HUES6 (cell line): ENCODE results near the gene MLLT1.

ENCODE experiments used
- H3K27ac ChIP-seq: 2 replicates; pipeline ENCODE4 v1.7.0; 2013; ENCODE audit warnings: low read depth, mild to moderate bottlenecking, low read length, inconsistent platforms
- H3K27me3 ChIP-seq: 2 replicates; pipeline ENCODE4 v1.6.1; 2013; ENCODE audit warnings: low read length; ENCODE audit not compliant: control insufficient read depth, insufficient read depth
- H3K36me3 ChIP-seq: 2 replicates; pipeline ENCODE4 v1.6.1; 2013; ENCODE audit warnings: low read length; ENCODE audit not compliant: control insufficient read depth, insufficient read depth
- H3K4me1 ChIP-seq: 2 replicates; pipeline ENCODE4 v1.6.1; 2013; ENCODE audit warnings: low read length; ENCODE audit not compliant: control insufficient read depth, insufficient read depth
- H3K4me3 ChIP-seq: 2 replicates; pipeline ENCODE4 v1.5.1; 2013; ENCODE audit warnings: low read depth, low read length
- H3K9ac ChIP-seq: one replicate; pipeline ENCODE4 v1.6.1; 2013; ENCODE audit warnings: mild to moderate bottlenecking, low read length
- H3K9me3 ChIP-seq: 2 replicates; pipeline ENCODE4 v1.6.1; 2013; ENCODE audit warnings: low read depth, low read length; ENCODE audit not compliant: control insufficient read depth, insufficient read depth

The MLLT1 gene

DNA sequence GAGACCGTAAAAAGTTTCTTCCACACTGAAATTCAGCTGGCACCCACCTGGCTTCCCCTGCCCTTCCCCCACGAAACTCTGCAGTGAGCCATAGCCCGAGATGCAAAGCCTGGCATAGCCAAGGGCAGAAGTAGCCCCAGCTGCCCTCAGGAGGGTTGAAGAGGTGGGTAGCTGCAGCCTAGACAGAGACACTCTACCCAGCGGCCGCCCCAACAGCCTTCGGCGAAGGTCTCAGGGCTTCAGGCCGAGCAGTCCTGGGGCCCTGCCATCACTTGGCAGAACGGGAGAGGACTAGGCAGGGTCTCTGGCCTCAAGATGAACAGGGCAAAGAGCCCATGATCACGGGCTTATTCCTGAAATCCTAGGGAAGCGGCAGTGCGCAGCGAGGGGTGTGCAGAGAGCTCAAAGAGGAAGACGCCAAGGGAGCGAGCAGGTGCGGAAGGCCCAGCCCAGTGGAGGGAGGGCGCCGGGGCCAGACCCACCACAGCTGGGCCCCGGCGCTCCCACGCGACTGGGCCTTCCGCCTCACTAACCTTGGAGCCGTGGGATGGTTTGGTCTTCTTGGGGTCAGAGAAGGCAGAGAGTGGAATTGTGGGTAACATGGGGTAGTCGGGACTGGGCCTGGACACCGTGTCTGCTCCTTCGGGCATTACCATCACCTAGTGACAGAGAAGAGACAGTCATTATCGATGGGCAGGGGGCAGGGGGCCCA is 53.2 kb downstream of the MLLT1 start:
- H3K36me3 ChIP-seq, result peaks cover 62% of the 10 kb centered on the region
- peaks cover 14% of the 10 kb centered on the region; the same call in 1 of the 2 replicates for H3K4me1 ChIP-seq
- H3K27ac ChIP-seq, result no peak overlapping the region
- no peaks in the 10 kb centered on the region for H3K27me3 ChIP-seq
- no peaks in the 10 kb centered on the region for H3K9me3 ChIP-seq
- no peak overlapping the region for H3K9ac ChIP-seq
- H3K4me3 ChIP-seq, result no peak overlapping the region

DNA sequence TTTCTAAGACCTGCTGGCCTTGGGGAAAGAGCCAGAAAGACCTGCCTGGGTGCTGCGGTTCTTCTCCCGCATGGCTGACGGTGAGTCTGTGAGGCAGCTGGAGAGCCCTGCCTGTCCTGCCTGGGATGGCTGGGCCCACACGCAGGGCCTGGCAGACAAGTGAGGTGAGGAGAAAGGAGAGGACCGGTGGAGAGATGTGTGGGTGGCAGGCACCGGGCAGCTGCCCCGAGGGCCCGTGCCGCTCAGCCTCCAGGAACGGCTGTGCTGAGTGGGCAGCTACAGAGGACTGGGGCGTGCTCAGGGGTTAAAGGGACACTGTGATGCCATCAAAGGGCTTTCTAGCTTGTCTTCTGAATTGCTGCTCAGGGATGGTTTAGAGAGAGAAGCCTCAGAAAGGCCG is 53.8 kb downstream of the MLLT1 start:
- peaks cover 68% of the 10 kb centered on the region for H3K36me3 ChIP-seq

DNA sequence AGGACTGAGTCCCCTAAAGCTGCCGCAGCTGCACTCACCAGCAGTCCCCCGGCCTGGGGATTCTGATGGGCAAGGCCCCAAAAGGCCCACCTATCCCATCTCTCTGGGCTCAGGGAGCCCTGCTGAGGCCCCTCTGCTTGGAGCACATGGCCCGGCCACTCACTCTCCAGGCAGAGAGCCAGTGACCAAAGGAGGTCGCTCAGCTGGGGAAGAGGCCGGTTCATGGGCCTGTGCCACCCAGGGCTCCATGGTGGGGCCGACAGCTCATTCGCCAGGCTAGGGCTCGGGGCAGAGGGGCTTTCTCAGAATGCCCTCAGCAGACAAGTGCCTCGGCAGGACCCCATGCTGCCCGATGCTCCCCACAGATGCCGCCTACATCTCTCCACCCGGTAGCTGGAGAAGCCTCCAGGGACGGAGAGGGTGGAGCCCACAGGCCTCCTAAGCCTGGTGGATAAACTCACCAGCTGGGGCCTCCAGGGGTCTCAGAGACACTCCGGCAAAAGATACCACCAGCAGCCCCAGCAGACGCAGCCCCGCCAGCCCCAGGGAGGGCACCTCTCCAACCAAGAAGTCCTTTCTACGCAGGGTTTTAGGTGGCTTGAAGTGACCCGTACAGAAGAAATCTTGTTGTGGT is 54.4 kb downstream of the MLLT1 start:
- no peaks in the 10 kb centered on the region for H3K9me3 ChIP-seq
- peaks cover 68% of the 10 kb centered on the region for H3K36me3 ChIP-seq
- no peaks in the 10 kb centered on the region for H3K27me3 ChIP-seq
- no peak overlapping the region for H3K9ac ChIP-seq
- peaks cover 14% of the 10 kb centered on the region; the same call in 1 of the 2 replicates for H3K4me1 ChIP-seq
- no peak overlapping the region for H3K27ac ChIP-seq
- no peak overlapping the region for H3K4me3 ChIP-seq

More for the DNA sequence above, 53.8 kb downstream of the MLLT1 start:
- Histone ChIP-seq H3K9ac (no peak overlapping the region), H3K27ac (no peak overlapping the region), H3K4me3 (no peak overlapping the region), H3K27me3 (no peaks in the 10 kb centered on the region), H3K4me1 (peaks cover 14% of the 10 kb centered on the region; the same call in 1 of the 2 replicates), H3K9me3 (no peaks in the 10 kb centered on the region)

DNA sequence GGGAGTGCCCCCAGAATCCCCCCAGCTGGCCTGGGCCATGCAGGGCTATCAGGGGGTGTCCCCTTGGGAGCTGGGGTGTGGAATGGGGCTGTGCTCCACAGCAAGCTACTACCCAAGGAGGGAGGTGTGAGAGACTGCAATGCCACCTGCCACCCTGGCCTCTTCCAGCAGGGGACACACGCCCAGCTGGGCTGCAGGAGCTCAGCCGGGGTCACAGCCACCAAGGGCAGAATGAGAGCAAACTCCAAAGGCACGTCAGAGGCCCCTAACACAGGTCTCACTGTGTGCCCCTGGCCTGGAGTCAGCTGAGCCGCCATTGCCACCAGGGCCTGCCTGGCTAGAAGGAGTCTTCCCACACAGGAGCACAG is 55.5 kb downstream of the MLLT1 start:
- Histone ChIP-seq H3K9me3 (no peaks in the 10 kb centered on the region), H3K4me3 (no peak overlapping the region)

GRCh38 chr19:6223461-6224307 is 56.1 kb downstream of the MLLT1 start:
- no peak overlapping the region for H3K9ac ChIP-seq
- H3K4me1 ChIP-seq, result peaks cover 8% of the 10 kb centered on the region; the same call in 1 of the 2 replicates
- H3K9me3 ChIP-seq, result no peaks in the 10 kb centered on the region
- no peaks in the 10 kb centered on the region for H3K27me3 ChIP-seq
- H3K27ac ChIP-seq, result no peak overlapping the region
- H3K36me3 ChIP-seq, result peaks cover 60% of the 10 kb centered on the region
- no peak overlapping the region for H3K4me3 ChIP-seq

More for the DNA sequence above, 55.5 kb downstream of the MLLT1 start:
- H3K27me3 ChIP-seq, result no peaks in the 10 kb centered on the region
- peaks cover 64% of the 10 kb centered on the region for H3K36me3 ChIP-seq
- H3K27ac ChIP-seq, result no peak overlapping the region
- H3K9ac ChIP-seq, result no peak overlapping the region
- peaks cover 14% of the 10 kb centered on the region; the same call in 1 of the 2 replicates for H3K4me1 ChIP-seq

DNA sequence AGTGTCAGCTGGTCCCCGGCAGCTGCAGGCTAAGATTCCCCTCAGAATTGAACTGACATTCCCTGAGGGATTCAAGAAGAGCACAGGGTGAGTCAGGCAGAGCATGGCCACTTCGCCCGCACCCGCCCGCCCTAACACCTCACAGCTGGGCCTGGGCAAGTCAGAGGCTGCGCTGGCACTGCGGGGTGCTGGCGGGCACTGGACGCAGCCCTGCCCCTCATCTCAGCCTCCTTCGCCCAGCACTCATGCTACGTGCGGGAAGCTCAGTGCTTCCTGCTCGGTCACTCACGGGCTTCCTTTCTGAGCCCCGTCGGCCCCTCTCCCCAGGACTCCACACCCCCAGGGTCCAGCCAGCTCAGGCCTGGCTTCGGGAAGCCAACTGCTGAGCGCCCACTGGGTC is 56.9 kb downstream of the MLLT1 start:
- Histone ChIP-seq H3K27ac (no peak overlapping the region), H3K9ac (no peak overlapping the region), H3K9me3 (no peaks in the 10 kb centered on the region), H3K36me3 (peaks cover 59% of the 10 kb centered on the region), H3K4me3 (no peak overlapping the region), H3K4me1 (peaks cover 4% of the 10 kb centered on the region; the same call in 1 of the 2 replicates), H3K27me3 (no peaks in the 10 kb centered on the region)

DNA sequence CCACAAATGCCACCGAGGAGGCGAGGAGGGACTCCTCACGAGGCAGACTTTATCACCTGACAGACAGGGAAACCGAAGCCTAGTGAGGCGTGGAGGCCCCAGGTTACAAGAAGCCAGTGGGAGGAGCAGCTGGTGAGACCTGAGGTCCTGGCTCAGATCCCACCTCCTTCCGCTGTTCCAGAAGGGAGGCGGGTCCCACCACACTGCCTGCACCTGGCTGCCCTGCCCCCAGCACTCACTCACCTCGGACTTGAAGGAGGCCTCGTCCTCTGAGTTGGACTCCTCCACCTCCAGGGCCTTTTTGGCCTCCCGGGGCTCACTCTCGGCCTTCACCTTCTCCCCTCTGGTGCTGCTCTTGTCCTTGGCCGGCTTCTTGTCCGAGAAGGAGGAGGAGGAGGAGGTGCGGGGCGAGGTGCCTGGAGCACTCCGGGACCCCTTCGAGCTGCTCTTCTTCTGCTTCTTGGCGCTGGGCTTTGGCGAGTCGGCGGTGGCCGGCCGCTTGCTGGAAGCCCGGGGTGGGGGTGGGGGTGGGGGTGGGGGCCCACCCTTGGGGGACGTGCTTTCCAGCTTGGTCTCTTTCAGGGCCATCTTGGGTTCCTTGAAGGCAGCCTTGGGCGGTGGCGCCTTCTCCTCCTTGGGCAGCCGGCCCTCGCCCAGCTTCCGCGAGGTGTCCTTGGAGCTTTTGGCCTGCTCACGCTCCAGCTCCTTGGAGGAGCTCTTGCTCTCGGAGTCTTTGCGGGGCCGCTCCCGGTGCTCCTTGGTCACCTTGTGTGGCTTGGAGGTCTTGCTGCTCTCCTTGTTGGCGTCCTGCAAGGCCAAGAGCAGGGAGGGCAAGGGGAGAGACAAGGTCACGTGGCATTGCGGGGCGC is 57.7 kb downstream of the MLLT1 start:
- Histone ChIP-seq H3K27ac (no peak overlapping the region), H3K9me3 (no peaks in the 10 kb centered on the region), H3K4me1 (peaks cover 9% of the 10 kb centered on the region), H3K27me3 (no peaks in the 10 kb centered on the region), H3K36me3 (peaks cover 57% of the 10 kb centered on the region), H3K4me3 (no peak overlapping the region), H3K9ac (no peak overlapping the region)

DNA sequence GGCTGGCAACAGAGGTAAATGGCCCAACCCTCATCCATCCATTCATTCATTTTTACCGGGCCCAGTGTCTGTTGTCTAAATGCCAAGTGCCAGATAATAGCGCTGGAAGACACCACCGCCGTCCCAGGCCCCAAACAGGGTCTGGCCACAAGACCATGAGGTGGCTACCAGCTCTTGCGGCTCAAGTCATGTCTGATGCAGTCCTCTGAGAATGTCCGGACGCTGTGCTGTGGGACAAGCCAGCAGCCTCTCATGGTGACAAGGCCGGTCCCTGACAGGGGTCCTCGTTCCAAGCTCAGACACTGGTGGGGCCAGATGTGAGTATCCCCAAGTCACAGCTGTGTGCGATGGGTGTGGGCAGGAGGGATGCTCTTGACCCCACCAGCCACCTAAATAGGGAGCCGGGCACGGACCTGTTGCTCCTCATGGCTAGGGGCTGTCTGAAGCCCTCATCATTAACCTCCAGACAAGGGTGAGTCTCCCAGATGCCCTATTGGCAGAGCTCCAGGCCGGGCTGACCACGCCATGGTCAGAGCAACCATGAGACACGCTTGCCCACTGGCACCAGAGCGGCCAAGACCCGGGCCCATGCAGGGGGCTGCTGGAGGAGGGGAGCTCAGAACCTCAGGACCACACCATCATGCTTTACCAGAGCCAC is 58.4 kb downstream of the MLLT1 start:
- Histone ChIP-seq H3K27ac (no peak overlapping the region), H3K27me3 (no peaks in the 10 kb centered on the region), H3K4me3 (no peak overlapping the region), H3K36me3 (peaks cover 49% of the 10 kb centered on the region), H3K4me1 (peaks cover 14% of the 10 kb centered on the region), H3K9ac (no peak overlapping the region), H3K9me3 (no peaks in the 10 kb centered on the region)

- Histone ChIP-seq H3K9ac (no peak overlapping the region), H3K36me3 (peaks cover 42% of the 10 kb centered on the region), H3K9me3 (no peaks in the 10 kb centered on the region), H3K27me3 (no peaks in the 10 kb centered on the region), H3K4me1 (peaks cover 14% of the 10 kb centered on the region), H3K4me3 (no peak overlapping the region), H3K27ac (0 out of 2 replicates have a peak overlapping the region, but pooled peaks have one; percentile 11)
Measured at GRCh38 chr19:6220385-6221191, 59.2 kb downstream of the MLLT1 start.
